ENCODE results near the gene CASP1.

CASP1 gene

GRCh38 chr11:105033781-105034180, 1.2 kb downstream of the CASP1 start:
- Histone ChIP-seq H3K4me3 (peak overlapping the region in 1 of 2 donors; percentile 29), H3K27ac (no peak overlapping the region), H3K9me3 (no peaks in the 10 kb centered on the region)

DNA sequence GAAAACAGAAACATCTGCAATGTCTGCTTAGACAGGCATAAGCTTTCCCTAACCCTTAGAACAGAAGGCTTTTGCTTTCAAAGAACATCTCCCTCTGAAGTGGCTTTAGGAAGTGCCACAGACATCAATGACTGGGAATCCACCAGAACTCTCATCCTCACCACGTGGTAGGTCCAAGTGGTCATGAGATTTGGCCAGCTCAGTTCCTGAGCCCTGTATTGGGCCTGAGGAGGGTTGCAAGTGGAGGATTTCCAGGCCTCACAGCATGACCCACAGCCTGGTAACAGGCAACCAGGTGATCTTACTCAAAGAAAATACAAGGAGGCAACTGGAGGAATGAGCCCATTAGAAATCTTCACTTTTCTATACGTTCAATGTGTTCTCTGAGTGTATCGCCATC, 1.6 kb downstream of the CASP1 start:
- Histone ChIP-seq H3K4me3 (no peak overlapping the region), H3K36me3 (no peaks in the 10 kb centered on the region), H3K27ac (no peak overlapping the region), H3K4me1 (no peaks in the 10 kb centered on the region), H3K9me3 (no peaks in the 10 kb centered on the region), H3K27me3 (no peaks in the 10 kb centered on the region)
- no peak for DNase-seq
- TF ChIP-seq, protein P1, sequence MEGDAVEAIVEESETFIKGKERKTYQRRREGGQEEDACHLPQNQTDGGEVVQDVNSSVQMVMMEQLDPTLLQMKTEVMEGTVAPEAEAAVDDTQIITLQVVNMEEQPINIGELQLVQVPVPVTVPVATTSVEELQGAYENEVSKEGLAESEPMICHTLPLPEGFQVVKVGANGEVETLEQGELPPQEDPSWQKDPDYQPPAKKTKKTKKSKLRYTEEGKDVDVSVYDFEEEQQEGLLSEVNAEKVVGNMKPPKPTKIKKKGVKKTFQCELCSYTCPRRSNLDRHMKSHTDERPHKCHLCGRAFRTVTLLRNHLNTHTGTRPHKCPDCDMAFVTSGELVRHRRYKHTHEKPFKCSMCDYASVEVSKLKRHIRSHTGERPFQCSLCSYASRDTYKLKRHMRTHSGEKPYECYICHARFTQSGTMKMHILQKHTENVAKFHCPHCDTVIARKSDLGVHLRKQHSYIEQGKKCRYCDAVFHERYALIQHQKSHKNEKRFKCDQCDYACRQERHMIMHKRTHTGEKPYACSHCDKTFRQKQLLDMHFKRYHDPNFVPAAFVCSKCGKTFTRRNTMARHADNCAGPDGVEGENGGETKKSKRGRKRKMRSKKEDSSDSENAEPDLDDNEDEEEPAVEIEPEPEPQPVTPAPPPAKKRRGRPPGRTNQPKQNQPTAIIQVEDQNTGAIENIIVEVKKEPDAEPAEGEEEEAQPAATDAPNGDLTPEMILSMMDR (IDR thresholded peaks at IDR 0.05) = no peak
- intact Hi-C loops (cut with DNase I; ENCODE audit: low total_unique reads) = no loop called here

More at GRCh38 chr11:105033781-105034180, 1.2 kb downstream of the CASP1 start:
- Histone ChIP-seq H3K27me3 (no peaks in the 10 kb centered on the region), H3K4me1 (no peaks in the 10 kb centered on the region), H3K36me3 (no peaks in the 10 kb centered on the region)
- intact Hi-C loops (cut with DNase I; ENCODE audit: low total_unique reads) = no loop called here
- TF ChIP-seq, protein P1 (IDR thresholded peaks at IDR 0.05) = no peak
- no peak for DNase-seq

GRCh38 chr11:105032495-105032894, 2.4 kb downstream of the CASP1 start:
- intact Hi-C loops (cut with DNase I; ENCODE audit: low total_unique reads) = no loop called here
- H3K9me3 ChIP-seq = no peaks in the 10 kb centered on the region
- H3K27ac ChIP-seq = no peak overlapping the region
- no peaks in the 10 kb centered on the region for H3K36me3 ChIP-seq
- no peaks in the 10 kb centered on the region for H3K27me3 ChIP-seq
- no peaks in the 10 kb centered on the region for H3K4me1 ChIP-seq
- no peak for DNase-seq
- H3K4me3 ChIP-seq = no peak overlapping the region
- TF ChIP-seq, protein P1 (IDR thresholded peaks at IDR 0.05) = no peak

GRCh38 chr11:105027678-105028077, 7.3 kb downstream of the CASP1 start:
- H3K4me1 ChIP-seq = no peaks in the 10 kb centered on the region
- TF ChIP-seq, protein P1 (IDR thresholded peaks at IDR 0.05) = no peak
- intact Hi-C loops (cut with DNase I; ENCODE audit: low total_unique reads) = no loop called here
- no peak overlapping the region for H3K27ac ChIP-seq
- H3K27me3 ChIP-seq = no peaks in the 10 kb centered on the region
- H3K36me3 ChIP-seq = no peaks in the 10 kb centered on the region
- no peak for DNase-seq
- no peaks in the 10 kb centered on the region for H3K9me3 ChIP-seq
- no peak overlapping the region for H3K4me3 ChIP-seq

- TF ChIP-seq, protein P1 (IDR thresholded peaks at IDR 0.05) = no peak
- no peak overlapping the region for H3K27ac ChIP-seq
- H3K9me3 ChIP-seq = no peaks in the 10 kb centered on the region
- H3K27me3 ChIP-seq = no peaks in the 10 kb centered on the region
- H3K4me1 ChIP-seq = no peaks in the 10 kb centered on the region
- no peak overlapping the region for H3K4me3 ChIP-seq
- H3K36me3 ChIP-seq = no peaks in the 10 kb centered on the region
- no peak for DNase-seq
- intact Hi-C loops (cut with DNase I; ENCODE audit: low total_unique reads) = no loop called here
These were observed 10.6 kb downstream of the CASP1 start for GRCh38 chr11:105024394-105024793.

GRCh38 chr11:105023003-105023402, 11.9 kb downstream of the CASP1 start, which contains the start of gene CASP5:
TSS of gene CASP5 (minus strand) at chr11:105023168. CDS start at chr11:105023136, 32 bp downstream.
- no peak for DNase-seq
- intact Hi-C loops (cut with DNase I; ENCODE audit: low total_unique reads) = no loop called here
- H3K9me3 ChIP-seq = no peaks in the 10 kb centered on the region
- H3K27ac ChIP-seq = no peak within 1 kb of the TSS
- H3K4me1 ChIP-seq = no peaks in the 10 kb centered on the region
- H3K27me3 ChIP-seq = no peaks in the 10 kb centered on the region
- H3K36me3 ChIP-seq = no peaks in the 10 kb centered on the region
- no peak within 1 kb of the TSS for H3K4me3 ChIP-seq
- TF ChIP-seq, protein P1 (IDR thresholded peaks at IDR 0.05) = no peak

Measured in tibial artery (tissue), 4 donors.